WTC11 (cell line): ENCODE data around the gene HNRNPL. TPM values are rescaled to one million over a fixed set of nuclear protein-coding genes. Genes with fewer than 3 reads are reported as not detected.

Experiments used
- ATAC-seq: fragments of 200-7000 bp; cut with Tn5 transposase; 2 replicates; pipeline ENCODE4 v1.10.0; 2021; ENCODE audit warnings: mild to moderate bottlenecking, moderate library complexity
- CTCF ChIA-PET: fragments of 300-600 bp; sonication (Branson Sonifier 250); formaldehyde crosslinking; loops from one replicate; lab custom pipeline; 2021; ENCODE audit warnings: antibody characterized with exemption; lab: Charles Lee
- POLR2A ChIA-PET: fragments of 350-600 bp; sonication (Branson Sonifier 250); formaldehyde crosslinking; loops from one replicate; lab custom pipeline; 2021; ENCODE audit warnings: antibody characterized with exemption; lab: Charles Lee
- DNase-seq: peaks from one replicate; pipeline ENCODE4 v3.0.0; 2021; ENCODE audit warnings: low spot score
- H3K27ac Mint-ChIP-seq: 2 replicates; pipeline ENCODE4 v1.8.0; 2021; ENCODE audit warnings: mixed read lengths
- H3K27me3 Mint-ChIP-seq: 2 replicates; pipeline ENCODE4 v1.8.0; 2021; ENCODE audit warnings: low read depth, mild to moderate bottlenecking, moderate library complexity, mixed read lengths
- H3K36me3 Mint-ChIP-seq: 2 replicates; pipeline ENCODE4 v1.8.0; 2021; ENCODE audit warnings: mixed read lengths
- H3K4me1 Mint-ChIP-seq: 2 replicates; pipeline ENCODE4 v1.8.0; 2022; ENCODE audit warnings: mixed read lengths
- H3K4me3 Mint-ChIP-seq: 2 replicates; pipeline ENCODE4 v1.8.0; 2021; ENCODE audit warnings: mild to moderate bottlenecking, moderate library complexity, mixed read lengths
- H3K9me3 Mint-ChIP-seq: 2 replicates; pipeline ENCODE4 v1.8.0; 2021; ENCODE audit warnings: mixed read lengths
- CREB1 ChIP-seq: sonication (generic); formaldehyde crosslinking; IDR thresholded peaks from 2 replicates; pipeline ENCODE4 v1.8.0; 2023; ENCODE audit warnings: mild to moderate bottlenecking, missing genetic modification reagents
- FOXJ3 ChIP-seq: sonication (generic); formaldehyde crosslinking; IDR thresholded peaks from 2 replicates; pipeline ENCODE4 v1.9.0; 2021; ENCODE audit warnings: missing genetic modification reagents, mild to moderate bottlenecking, borderline replicate concordance
- FOXP1 ChIP-seq: sonication (generic); formaldehyde crosslinking; IDR thresholded peaks from 2 replicates; pipeline ENCODE4 v1.8.0; 2022; ENCODE audit warnings: missing genetic modification reagents, mild to moderate bottlenecking, moderate library complexity, borderline replicate concordance
- GTF2I ChIP-seq: fragments of 250-450 bp; sonication (Bioruptor Pico); conservative IDR thresholded peaks from 2 replicates; pipeline ENCODE4 v1.4.0; 2021; ENCODE audit warnings: mild to moderate bottlenecking
- JUN ChIP-seq: sonication (generic); formaldehyde crosslinking; IDR thresholded peaks from 2 replicates; pipeline ENCODE4 v1.8.0; 2023; ENCODE audit warnings: mild to moderate bottlenecking, missing genetic modification reagents
- MYBL2 ChIP-seq: sonication (generic); formaldehyde crosslinking; IDR thresholded peaks from 2 replicates; pipeline ENCODE4 v1.8.1; 2023; ENCODE audit warnings: mild to moderate bottlenecking, moderate library complexity, missing genetic modification reagents
- PRRX2 ChIP-seq: fragments of 250-450 bp; sonication (Bioruptor Pico); IDR thresholded peaks from 2 replicates; pipeline ENCODE4 v1.8.0; 2021; ENCODE audit warnings: mild to moderate bottlenecking
- RELA ChIP-seq: sonication (generic); formaldehyde crosslinking; IDR thresholded peaks from 2 replicates; pipeline ENCODE4 v1.8.1; 2022; ENCODE audit warnings: missing genetic modification reagents, mild to moderate bottlenecking, borderline replicate concordance
- SMAD3 ChIP-seq: sonication (generic); formaldehyde crosslinking; IDR thresholded peaks from 2 replicates; pipeline ENCODE4 v1.8.0; 2022; ENCODE audit warnings: missing genetic modification reagents, mild to moderate bottlenecking, borderline replicate concordance
- SMAD4 ChIP-seq: sonication (generic); formaldehyde crosslinking; IDR thresholded peaks from 2 replicates; pipeline ENCODE4 v1.8.0; 2022; ENCODE audit warnings: mild to moderate bottlenecking, missing genetic modification reagents
- ZBTB21 ChIP-seq: sonication (generic); formaldehyde crosslinking; IDR thresholded peaks from 2 replicates; pipeline ENCODE4 v1.8.1; 2023; ENCODE audit warnings: mild to moderate bottlenecking, missing genetic modification reagents, borderline replicate concordance
- total RNA-seq: library from RNA; stranded (reverse); gene quantifications from 3 replicates; pipeline ENCODE4 v1.2.3, GENCODE V29; 2021
- TF ChIP-seq, protein P1 (sequence below): fragments of 250-450 bp; sonication (Bioruptor Pico); IDR thresholded peaks from 2 replicates; pipeline ENCODE4 v1.9.0; 2021; ENCODE audit warnings: mild to moderate bottlenecking
- TF ChIP-seq, protein P2 (sequence below): fragments of 250-450 bp; sonication (Bioruptor Pico); IDR thresholded peaks from 2 replicates; pipeline ENCODE4 v1.9.0; 2021; ENCODE audit warnings: mild to moderate bottlenecking
- TF ChIP-seq, protein P3 (sequence below): fragments of 250-450 bp; sonication (Bioruptor Pico); IDR thresholded peaks from 2 replicates; pipeline ENCODE4 v1.9.0; 2021; ENCODE audit warnings: mild to moderate bottlenecking, borderline replicate concordance
- TF ChIP-seq, protein P4 (sequence below): fragments of 250-450 bp; sonication (Bioruptor Pico); IDR thresholded peaks from 2 replicates; pipeline ENCODE4 v1.8.0; 2021; ENCODE audit warnings: mild to moderate bottlenecking
- TF ChIP-seq, protein P5 (sequence below): sonication (generic); formaldehyde crosslinking; IDR thresholded peaks from 2 replicates; pipeline ENCODE4 v1.8.0; 2023; ENCODE audit warnings: missing genetic modification reagents, mild to moderate bottlenecking, borderline replicate concordance

The HNRNPL gene
- total RNA-seq, 1 experiment from 2014 or later = 779 TPM

DNA sequence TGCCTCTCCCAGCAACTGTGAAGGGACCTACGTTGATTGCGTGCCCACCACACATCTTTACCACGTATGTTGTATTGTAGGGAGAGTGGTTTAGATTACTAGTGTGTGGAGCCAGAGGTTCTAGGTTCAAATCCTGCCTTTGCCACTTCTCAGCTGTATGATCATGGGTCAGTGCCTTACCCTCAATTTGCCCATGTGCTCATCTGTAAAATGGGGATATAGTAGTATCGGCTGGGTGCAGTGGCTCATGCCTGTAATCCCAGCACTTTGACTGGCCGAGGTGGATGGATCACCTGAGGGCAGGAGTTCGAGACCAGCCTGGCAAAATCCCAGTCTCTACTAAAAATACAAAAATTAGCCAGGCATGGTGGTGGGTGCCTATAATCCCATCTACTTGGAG lies 36.5 kb downstream of the HNRNPL start:
- H3K9me3 Mint-ChIP-seq = no peaks in the 10 kb centered on the region
- H3K27ac Mint-ChIP-seq = no peak overlapping the region
- CTCF ChIA-PET = interaction anchor here (1.5 kb wide), 1 partner anchor 44 kb away, joined by 5 read pairs; no protein-coding TSS in a partner anchor

More for the DNA sequence above, 36.5 kb downstream of the HNRNPL start:
- Mint-ChIP-seq H3K36me3 (peaks cover 23% of the 10 kb centered on the region), H3K4me1 (no peaks in the 10 kb centered on the region), H3K27me3 (no peaks in the 10 kb centered on the region)
- ATAC-seq = no peak
- DNase-seq = no peak
- POLR2A ChIA-PET = interaction anchor here (0.6 kb wide), 1 partner anchor 19 kb away, joined by 3 read pairs; no protein-coding TSS in a partner anchor
- TF ChIP-seq FOXJ3 (CRISPR knock-in tag) (no peak), JUN (no peak), MYBL2 (CRISPR knock-in tag) (no peak), SMAD4 (CRISPR knock-in tag) (no peak), CREB1 (CRISPR knock-in tag) (no peak), FOXP1 (CRISPR knock-in tag) (no peak), SMAD3 (CRISPR knock-in tag) (no peak), PRRX2 (CRISPR knock-in tag) (no peak), GTF2I (CRISPR knock-in tag) (no peak), RELA (no peak), ZBTB21 (CRISPR knock-in tag) (no peak)
- TF ChIP-seq, protein P1, sequence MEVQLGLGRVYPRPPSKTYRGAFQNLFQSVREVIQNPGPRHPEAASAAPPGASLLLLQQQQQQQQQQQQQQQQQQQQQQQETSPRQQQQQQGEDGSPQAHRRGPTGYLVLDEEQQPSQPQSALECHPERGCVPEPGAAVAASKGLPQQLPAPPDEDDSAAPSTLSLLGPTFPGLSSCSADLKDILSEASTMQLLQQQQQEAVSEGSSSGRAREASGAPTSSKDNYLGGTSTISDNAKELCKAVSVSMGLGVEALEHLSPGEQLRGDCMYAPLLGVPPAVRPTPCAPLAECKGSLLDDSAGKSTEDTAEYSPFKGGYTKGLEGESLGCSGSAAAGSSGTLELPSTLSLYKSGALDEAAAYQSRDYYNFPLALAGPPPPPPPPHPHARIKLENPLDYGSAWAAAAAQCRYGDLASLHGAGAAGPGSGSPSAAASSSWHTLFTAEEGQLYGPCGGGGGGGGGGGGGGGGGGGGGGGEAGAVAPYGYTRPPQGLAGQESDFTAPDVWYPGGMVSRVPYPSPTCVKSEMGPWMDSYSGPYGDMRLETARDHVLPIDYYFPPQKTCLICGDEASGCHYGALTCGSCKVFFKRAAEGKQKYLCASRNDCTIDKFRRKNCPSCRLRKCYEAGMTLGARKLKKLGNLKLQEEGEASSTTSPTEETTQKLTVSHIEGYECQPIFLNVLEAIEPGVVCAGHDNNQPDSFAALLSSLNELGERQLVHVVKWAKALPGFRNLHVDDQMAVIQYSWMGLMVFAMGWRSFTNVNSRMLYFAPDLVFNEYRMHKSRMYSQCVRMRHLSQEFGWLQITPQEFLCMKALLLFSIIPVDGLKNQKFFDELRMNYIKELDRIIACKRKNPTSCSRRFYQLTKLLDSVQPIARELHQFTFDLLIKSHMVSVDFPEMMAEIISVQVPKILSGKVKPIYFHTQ (CRISPR knock-in tag) = no peak
- TF ChIP-seq, protein P2, sequence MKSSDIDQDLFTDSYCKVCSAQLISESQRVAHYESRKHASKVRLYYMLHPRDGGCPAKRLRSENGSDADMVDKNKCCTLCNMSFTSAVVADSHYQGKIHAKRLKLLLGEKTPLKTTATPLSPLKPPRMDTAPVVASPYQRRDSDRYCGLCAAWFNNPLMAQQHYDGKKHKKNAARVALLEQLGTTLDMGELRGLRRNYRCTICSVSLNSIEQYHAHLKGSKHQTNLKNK = no peak
- TF ChIP-seq, protein P3, sequence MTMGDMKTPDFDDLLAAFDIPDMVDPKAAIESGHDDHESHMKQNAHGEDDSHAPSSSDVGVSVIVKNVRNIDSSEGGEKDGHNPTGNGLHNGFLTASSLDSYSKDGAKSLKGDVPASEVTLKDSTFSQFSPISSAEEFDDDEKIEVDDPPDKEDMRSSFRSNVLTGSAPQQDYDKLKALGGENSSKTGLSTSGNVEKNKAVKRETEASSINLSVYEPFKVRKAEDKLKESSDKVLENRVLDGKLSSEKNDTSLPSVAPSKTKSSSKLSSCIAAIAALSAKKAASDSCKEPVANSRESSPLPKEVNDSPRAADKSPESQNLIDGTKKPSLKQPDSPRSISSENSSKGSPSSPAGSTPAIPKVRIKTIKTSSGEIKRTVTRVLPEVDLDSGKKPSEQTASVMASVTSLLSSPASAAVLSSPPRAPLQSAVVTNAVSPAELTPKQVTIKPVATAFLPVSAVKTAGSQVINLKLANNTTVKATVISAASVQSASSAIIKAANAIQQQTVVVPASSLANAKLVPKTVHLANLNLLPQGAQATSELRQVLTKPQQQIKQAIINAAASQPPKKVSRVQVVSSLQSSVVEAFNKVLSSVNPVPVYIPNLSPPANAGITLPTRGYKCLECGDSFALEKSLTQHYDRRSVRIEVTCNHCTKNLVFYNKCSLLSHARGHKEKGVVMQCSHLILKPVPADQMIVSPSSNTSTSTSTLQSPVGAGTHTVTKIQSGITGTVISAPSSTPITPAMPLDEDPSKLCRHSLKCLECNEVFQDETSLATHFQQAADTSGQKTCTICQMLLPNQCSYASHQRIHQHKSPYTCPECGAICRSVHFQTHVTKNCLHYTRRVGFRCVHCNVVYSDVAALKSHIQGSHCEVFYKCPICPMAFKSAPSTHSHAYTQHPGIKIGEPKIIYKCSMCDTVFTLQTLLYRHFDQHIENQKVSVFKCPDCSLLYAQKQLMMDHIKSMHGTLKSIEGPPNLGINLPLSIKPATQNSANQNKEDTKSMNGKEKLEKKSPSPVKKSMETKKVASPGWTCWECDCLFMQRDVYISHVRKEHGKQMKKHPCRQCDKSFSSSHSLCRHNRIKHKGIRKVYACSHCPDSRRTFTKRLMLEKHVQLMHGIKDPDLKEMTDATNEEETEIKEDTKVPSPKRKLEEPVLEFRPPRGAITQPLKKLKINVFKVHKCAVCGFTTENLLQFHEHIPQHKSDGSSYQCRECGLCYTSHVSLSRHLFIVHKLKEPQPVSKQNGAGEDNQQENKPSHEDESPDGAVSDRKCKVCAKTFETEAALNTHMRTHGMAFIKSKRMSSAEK (CRISPR knock-in tag) = no peak
- TF ChIP-seq, protein P4, sequence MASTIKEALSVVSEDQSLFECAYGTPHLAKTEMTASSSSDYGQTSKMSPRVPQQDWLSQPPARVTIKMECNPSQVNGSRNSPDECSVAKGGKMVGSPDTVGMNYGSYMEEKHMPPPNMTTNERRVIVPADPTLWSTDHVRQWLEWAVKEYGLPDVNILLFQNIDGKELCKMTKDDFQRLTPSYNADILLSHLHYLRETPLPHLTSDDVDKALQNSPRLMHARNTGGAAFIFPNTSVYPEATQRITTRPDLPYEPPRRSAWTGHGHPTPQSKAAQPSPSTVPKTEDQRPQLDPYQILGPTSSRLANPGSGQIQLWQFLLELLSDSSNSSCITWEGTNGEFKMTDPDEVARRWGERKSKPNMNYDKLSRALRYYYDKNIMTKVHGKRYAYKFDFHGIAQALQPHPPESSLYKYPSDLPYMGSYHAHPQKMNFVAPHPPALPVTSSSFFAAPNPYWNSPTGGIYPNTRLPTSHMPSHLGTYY = no peak
- TF ChIP-seq, protein P5, sequence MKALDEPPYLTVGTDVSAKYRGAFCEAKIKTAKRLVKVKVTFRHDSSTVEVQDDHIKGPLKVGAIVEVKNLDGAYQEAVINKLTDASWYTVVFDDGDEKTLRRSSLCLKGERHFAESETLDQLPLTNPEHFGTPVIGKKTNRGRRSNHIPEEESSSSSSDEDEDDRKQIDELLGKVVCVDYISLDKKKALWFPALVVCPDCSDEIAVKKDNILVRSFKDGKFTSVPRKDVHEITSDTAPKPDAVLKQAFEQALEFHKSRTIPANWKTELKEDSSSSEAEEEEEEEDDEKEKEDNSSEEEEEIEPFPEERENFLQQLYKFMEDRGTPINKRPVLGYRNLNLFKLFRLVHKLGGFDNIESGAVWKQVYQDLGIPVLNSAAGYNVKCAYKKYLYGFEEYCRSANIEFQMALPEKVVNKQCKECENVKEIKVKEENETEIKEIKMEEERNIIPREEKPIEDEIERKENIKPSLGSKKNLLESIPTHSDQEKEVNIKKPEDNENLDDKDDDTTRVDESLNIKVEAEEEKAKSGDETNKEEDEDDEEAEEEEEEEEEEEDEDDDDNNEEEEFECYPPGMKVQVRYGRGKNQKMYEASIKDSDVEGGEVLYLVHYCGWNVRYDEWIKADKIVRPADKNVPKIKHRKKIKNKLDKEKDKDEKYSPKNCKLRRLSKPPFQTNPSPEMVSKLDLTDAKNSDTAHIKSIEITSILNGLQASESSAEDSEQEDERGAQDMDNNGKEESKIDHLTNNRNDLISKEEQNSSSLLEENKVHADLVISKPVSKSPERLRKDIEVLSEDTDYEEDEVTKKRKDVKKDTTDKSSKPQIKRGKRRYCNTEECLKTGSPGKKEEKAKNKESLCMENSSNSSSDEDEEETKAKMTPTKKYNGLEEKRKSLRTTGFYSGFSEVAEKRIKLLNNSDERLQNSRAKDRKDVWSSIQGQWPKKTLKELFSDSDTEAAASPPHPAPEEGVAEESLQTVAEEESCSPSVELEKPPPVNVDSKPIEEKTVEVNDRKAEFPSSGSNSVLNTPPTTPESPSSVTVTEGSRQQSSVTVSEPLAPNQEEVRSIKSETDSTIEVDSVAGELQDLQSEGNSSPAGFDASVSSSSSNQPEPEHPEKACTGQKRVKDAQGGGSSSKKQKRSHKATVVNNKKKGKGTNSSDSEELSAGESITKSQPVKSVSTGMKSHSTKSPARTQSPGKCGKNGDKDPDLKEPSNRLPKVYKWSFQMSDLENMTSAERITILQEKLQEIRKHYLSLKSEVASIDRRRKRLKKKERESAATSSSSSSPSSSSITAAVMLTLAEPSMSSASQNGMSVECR (CRISPR knock-in tag) = no peak
- TF ChIP-seq, all 79 proteins: peak for 0
- H3K4me3 Mint-ChIP-seq = no peak overlapping the region
